Right cardiac atrium (tissue), 5 donors: ENCODE results near the gene PPP1R14C. TPM values are rescaled to one million over a fixed set of nuclear protein-coding genes. Genes with fewer than 3 reads are reported as not detected.

Experiments used
- ATAC-seq, 2 donors: fragments of 200-7000 bp; cut with Tn5 transposase; one replicate each; pipeline versions ENCODE4 v1.8.0 to v1.9.1; 2020; ENCODE audit warnings: moderate library complexity in 2 of 2, mild to moderate bottlenecking in 1 of 2
- DNase-seq, 3 donors: peaks; one replicate each; pipeline ENCODE4 v3.0.0-alpha.2; 2020
- H3K27ac ChIP-seq: one replicate; pipeline ENCODE4 v1.5.1; 2013; ENCODE audit warnings: mild to moderate bottlenecking, low read length, control low read depth, moderate library complexity
- H3K27me3 ChIP-seq: one replicate; pipeline ENCODE4 v1.6.1; 2013; ENCODE audit not compliant: control insufficient read depth, insufficient read depth
- H3K4me1 ChIP-seq: one replicate; pipeline ENCODE4 v1.6.1; 2013; ENCODE audit warnings: low read length; ENCODE audit not compliant: control insufficient read depth, insufficient read depth
- H3K4me3 ChIP-seq: one replicate; pipeline ENCODE4 v1.5.1; 2013; ENCODE audit warnings: low read length, control low read depth
- H3K9me3 ChIP-seq: one replicate; pipeline ENCODE4 v1.6.1; 2013; ENCODE audit warnings: low read length; ENCODE audit not compliant: control insufficient read depth
- WGBS: extraction: QIAGEN DNeasy Blood & Tissue Kit; methylation state at CpG from one replicate; pipeline ENCODE4 v1.1.7; 2013; 5-methylcytosine and 5-hydroxymethylcytosine counted together
- intact Hi-C, 4 donors: fragments of 100-400 bp; cut with DNase I; formaldehyde crosslinking; loops; one replicate each; pipeline versions ENCODE4 v1.11.0 to v1.14.0; 2022 to 2023
- polyA plus RNA-seq: library from polyadenylated mRNA; stranded (reverse); fragments of 200-250 nt; gene quantifications from one replicate; pipeline ENCODE4 v1.2.3, GENCODE V29; 2013
- total RNA-seq, 4 donors: library from RNA; stranded (reverse); fragmentation: NEBNext Ultra II Directional; extraction: Animal tissue kit (Norgen Biotek cat#: 25700); gene quantifications; one replicate each; pipeline ENCODE4 v1.2.1, GENCODE V29; 2021
- donor health status: healthy with polysubstance abuse.
- donor health status: DM: no; HTN: yes; CAD: no.
- donor health status: DM: no; HTN: no; CAD: no.
- donor health status: DM: no; HTN: yes; CAD: no; lungs with severe emphysema.
- donor health status: DM: yes; HTN: yes; CAD: no.

PPP1R14C gene
- total and polyA plus RNA-seq, 5 donors, result 90.7 to 170 (median 102) TPM

- H3K4me1 ChIP-seq, result peaks cover 8% of the 10 kb centered on the region
- 86% methylated on average over 16 of the region's 16 CpGs for WGBS
- H3K27ac ChIP-seq, result peak overlapping the region; percentile 43
- no peaks in the 10 kb centered on the region for H3K9me3 ChIP-seq
- intact Hi-C loops, result no loop called here
- ATAC-seq, result peak in 1 of 2 donors; percentile 42
- DNase-seq, result no peak
- H3K4me3 ChIP-seq, result no peak overlapping the region
- no peaks in the 10 kb centered on the region for H3K27me3 ChIP-seq
These were observed 54.3 kb downstream of the PPP1R14C start for GRCh38 chr6:150196942-150197745.

DNA sequence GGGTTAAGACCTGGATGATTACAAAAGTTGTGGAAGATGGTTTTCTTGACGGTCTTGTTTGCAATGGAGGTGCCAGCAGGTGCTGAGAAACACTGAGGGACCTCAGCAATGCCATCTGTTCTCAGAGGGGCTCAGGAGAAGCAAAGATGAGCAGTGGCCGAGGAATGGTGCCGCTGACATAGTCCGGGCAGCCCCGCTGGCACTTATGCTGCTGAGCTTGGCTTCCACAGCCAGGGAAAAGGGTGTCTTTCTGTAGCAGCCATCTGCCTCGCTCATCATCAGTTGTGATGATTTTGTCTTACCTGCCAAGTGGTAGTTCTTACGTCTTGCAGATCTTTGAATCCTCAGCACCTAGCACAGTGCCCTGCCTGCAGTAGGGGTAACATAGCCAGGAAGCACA, 55.7 kb downstream of the PPP1R14C start:
- DNase-seq (no peak), ATAC-seq (peak; percentile 29 to 45)
- H3K9me3 ChIP-seq, result no peaks in the 10 kb centered on the region
- intact Hi-C loops, result no loop called here
- peak overlapping the region; percentile 51 for H3K27ac ChIP-seq
- no peaks in the 10 kb centered on the region for H3K27me3 ChIP-seq
- H3K4me1 ChIP-seq, result peaks cover 12% of the 10 kb centered on the region
- no peak overlapping the region for H3K4me3 ChIP-seq
- 71% methylated on average over 7 of the region's 7 CpGs for WGBS

GRCh38 chr6:150199241-150199640, 56.4 kb downstream of the PPP1R14C start:
- intact Hi-C loops, result no loop called here
- WGBS, result 66% methylated on average over 2 of the region's 2 CpGs
- Histone ChIP-seq H3K27me3 (no peaks in the 10 kb centered on the region), H3K4me3 (no peak overlapping the region), H3K27ac (peak overlapping the region; percentile 8), H3K9me3 (no peaks in the 10 kb centered on the region), H3K4me1 (peaks cover 12% of the 10 kb centered on the region)
- ATAC-seq (peak; percentile 24 to 52), DNase-seq (no peak)

DNA sequence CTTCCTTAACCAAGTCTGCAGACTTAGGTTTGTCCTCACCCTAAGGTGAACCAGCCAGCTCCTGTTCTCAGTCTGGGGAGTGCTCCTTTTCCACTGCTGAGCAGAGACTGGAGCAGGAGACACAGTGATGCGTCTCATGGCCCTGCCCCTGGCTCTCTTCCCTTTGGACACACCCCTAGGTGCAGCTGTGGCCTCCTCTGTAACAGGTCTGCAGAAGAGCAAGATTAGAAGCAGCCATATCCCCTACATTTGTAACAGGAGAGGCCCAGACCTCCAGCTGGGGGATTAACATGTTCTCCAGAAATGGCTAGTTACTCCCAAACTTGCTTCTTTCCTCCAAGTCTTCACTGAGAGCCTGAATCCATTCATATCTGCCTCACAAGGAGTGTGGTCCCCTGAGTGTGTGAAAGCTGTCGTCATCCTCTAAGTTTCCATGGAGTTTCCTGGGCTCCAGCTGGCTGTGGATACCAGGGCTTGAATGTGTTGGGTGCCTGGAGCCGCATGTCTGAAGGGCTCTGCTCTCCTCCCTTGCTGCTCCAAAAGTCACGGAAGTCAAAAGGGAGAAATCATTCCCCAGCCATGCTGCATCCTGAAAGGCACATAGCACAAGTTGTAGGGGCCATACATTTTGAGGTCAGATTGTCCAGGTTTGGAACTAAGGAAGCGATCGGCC, 57.7 kb downstream of the PPP1R14C start:
- no peaks in the 10 kb centered on the region for H3K9me3 ChIP-seq
- DNase-seq (no peak), ATAC-seq (no peak)
- H3K4me3 ChIP-seq, result no peak overlapping the region
- peaks cover 12% of the 10 kb centered on the region for H3K4me1 ChIP-seq
- WGBS, result 46% methylated on average over 6 of the region's 6 CpGs
- H3K27me3 ChIP-seq, result no peaks in the 10 kb centered on the region
- intact Hi-C loops, result no loop called here
- H3K27ac ChIP-seq, result no peak overlapping the region

GRCh38 chr6:150201285-150201684, 58.4 kb downstream of the PPP1R14C start:
- Histone ChIP-seq H3K27ac (no peak overlapping the region), H3K27me3 (no peaks in the 10 kb centered on the region), H3K9me3 (no peaks in the 10 kb centered on the region), H3K4me3 (no peak overlapping the region), H3K4me1 (peaks cover 12% of the 10 kb centered on the region)
- ATAC-seq, result no peak
- intact Hi-C loops, result no loop called here
- WGBS, result 89% methylated on average over 8 of the region's 8 CpGs
- no peak for DNase-seq

DNA sequence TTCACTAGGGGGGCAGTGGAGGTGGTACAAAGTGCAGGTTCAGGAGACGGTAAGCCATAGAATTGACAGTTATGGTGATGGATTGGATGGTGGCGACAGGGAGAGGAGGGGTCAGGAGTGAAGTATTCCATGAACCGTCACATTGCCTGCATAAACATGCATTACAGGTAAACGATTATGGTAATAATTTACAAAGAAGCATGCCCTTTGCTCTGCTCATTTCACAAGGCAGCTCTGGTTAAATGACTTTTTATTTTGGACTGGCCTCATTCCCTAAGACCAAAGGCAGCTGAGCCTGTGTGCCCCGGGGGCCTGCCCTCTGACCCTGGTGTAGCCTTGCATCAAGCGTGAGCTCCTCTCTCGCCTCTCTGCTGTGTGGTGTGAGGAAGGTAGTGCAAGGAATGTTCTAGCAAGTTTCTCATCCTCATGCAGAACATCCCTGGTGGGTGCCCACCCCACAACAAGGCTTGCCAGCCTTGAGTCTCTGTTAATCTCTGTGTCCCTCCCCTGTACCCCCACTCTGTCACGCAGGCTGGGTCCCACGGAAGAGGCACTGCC, 59.0 kb downstream of the PPP1R14C start:
- WGBS, result 89% methylated on average over 9 of the region's 9 CpGs
- Histone ChIP-seq H3K27ac (no peak overlapping the region), H3K27me3 (no peaks in the 10 kb centered on the region), H3K4me1 (peaks cover 12% of the 10 kb centered on the region), H3K4me3 (no peak overlapping the region), H3K9me3 (no peaks in the 10 kb centered on the region)
- intact Hi-C loops, result no loop called here
- DNase-seq, result no peak
- no peak for ATAC-seq

DNA sequence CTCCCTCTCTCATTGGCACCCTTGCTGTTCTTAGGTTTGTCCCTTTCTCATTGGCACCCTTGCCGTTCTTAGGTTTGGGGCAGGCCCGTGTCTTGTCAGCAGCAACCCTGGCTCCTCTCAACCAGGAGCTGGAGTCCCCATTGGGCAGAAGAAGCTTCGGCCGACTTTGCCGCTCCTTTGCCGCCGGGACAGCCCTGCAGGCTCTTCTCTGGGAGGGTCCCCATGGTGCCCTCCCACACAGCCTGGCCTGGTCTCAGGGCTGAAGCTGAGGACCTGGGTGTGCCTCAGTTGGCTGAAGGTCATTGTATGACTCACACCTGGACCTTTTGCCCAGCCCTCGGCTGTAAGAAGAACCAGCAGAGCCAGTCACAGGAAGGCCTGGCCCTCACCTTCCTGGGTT, 59.6 kb downstream of the PPP1R14C start:
- H3K27ac ChIP-seq, result no peak overlapping the region
- intact Hi-C loops, result no loop called here
- no peak overlapping the region for H3K4me3 ChIP-seq
- no peaks in the 10 kb centered on the region for H3K9me3 ChIP-seq
- H3K27me3 ChIP-seq, result no peaks in the 10 kb centered on the region
- 79% methylated on average over 8 of the region's 8 CpGs for WGBS
- DNase-seq, result peak in 1 of 3 donors; percentile 20
- H3K4me1 ChIP-seq, result peaks cover 12% of the 10 kb centered on the region
- ATAC-seq, result peak in 1 of 2 donors; percentile 49

DNA sequence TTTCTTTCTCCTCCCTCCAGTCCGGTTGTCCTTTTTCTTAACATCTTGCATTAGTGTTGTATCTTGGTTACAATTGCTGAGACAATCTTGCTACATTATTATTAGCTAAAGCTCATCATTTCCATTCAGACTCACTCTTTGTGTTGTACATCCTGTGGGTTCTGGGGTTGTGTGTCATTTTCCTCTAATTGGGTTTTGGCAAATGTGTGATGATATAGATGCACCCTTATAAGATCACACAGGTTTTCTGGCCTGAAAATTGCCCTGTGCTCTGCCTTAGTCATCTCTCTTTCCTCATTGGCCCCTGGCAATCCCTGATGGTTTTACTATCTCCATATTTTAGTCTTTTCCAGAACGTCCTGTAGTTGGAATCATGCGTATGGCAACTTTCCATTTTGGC, 60.1 kb downstream of the PPP1R14C start:
- peaks cover 12% of the 10 kb centered on the region for H3K4me1 ChIP-seq
- H3K27me3 ChIP-seq, result no peaks in the 10 kb centered on the region
- DNase-seq, result no peak
- H3K27ac ChIP-seq, result no peak overlapping the region
- no peak for ATAC-seq
- intact Hi-C loops, result no loop called here
- 66% methylated on average over 3 of the region's 3 CpGs for WGBS
- no peaks in the 10 kb centered on the region for H3K9me3 ChIP-seq
- no peak overlapping the region for H3K4me3 ChIP-seq

GRCh38 chr6:150203378-150203777, 60.5 kb downstream of the PPP1R14C start:
- Histone ChIP-seq H3K9me3 (no peaks in the 10 kb centered on the region), H3K4me1 (peaks cover 10% of the 10 kb centered on the region), H3K4me3 (no peak overlapping the region), H3K27me3 (no peaks in the 10 kb centered on the region), H3K27ac (no peak overlapping the region)
- intact Hi-C loops, result no loop called here
- WGBS, result 79% methylated on average over 12 of the region's 12 CpGs
- DNase-seq (no peak), ATAC-seq (no peak)

- H3K27ac ChIP-seq, result no peak overlapping the region
- WGBS, result 90% methylated on average over 22 of the region's 22 CpGs
These were observed 61.2 kb downstream of the PPP1R14C start for GRCh38 chr6:150203871-150204545.

More at GRCh38 chr6:150203871-150204545, 61.2 kb downstream of the PPP1R14C start:
- H3K27me3 ChIP-seq, result no peaks in the 10 kb centered on the region
- H3K9me3 ChIP-seq, result no peaks in the 10 kb centered on the region
- H3K4me3 ChIP-seq, result no peak overlapping the region
- H3K4me1 ChIP-seq, result peaks cover 6% of the 10 kb centered on the region
- intact Hi-C loops, result no loop called here
- ATAC-seq (no peak), DNase-seq (no peak)
